OCI-LY7 (cell line): ENCODE data around the gene GPN3. TPM values are rescaled to one million over a fixed set of nuclear protein-coding genes. Genes with fewer than 3 reads are reported as not detected.
"Not testable (repeated sequence)": the region's sequence is repeated elsewhere in the genome, so short reads cannot be mapped to it uniquely, and the experiment has no call there.

Source experiments
- BruUV-seq: library from RNA; stranded (reverse); fragments of 400-500 nt; replicated peaks from 2 replicates; lab custom pipeline; 2021; lab: Mats Ljungman, UMichigan
- CTCF ChIA-PET: fragments of 300-600 bp; sonication (Branson Sonifier 250); formaldehyde crosslinking; loops from one replicate; lab custom pipeline; 2022; ENCODE audit warnings: antibody characterized with exemption; ENCODE audit not compliant: unreplicated experiment; lab: Charles Lee
- POLR2A ChIA-PET: fragments of 300-600 bp; sonication (Branson Sonifier 250); formaldehyde crosslinking; loops from one replicate; lab custom pipeline; 2022; ENCODE audit warnings: antibody characterized with exemption; lab: Charles Lee
- DNase-seq: peaks from one replicate; pipeline ENCODE4 v3.0.0-alpha.2; 2015; ENCODE audit warnings: low spot score
- H2AFZ ChIP-seq: fragments of 200-600 bp; sonication (generic), shearing (Covaris generic); 2 replicates; pipeline ENCODE4 v1.6.1; 2014; ENCODE audit warnings: mild to moderate bottlenecking, antibody characterized with exemption, low read length, moderate library complexity
- H3K27ac ChIP-seq: fragments of 200-600 bp; sonication (generic); 2 replicates; pipeline ENCODE4 v1.5.1; 2014; ENCODE audit warnings: mixed run types, low read depth, mild to moderate bottlenecking, moderate library complexity, low read length, inconsistent platforms; ENCODE audit not compliant: poor library complexity, severe bottlenecking
- H3K36me3 ChIP-seq: fragments of 200-600 bp; sonication (generic); 2 replicates; pipeline ENCODE4 v1.6.1; 2014; ENCODE audit warnings: mild to moderate bottlenecking, antibody characterized with exemption, low read length, moderate library complexity, mixed read lengths; ENCODE audit not compliant: insufficient read depth
- H3K4me1 ChIP-seq: fragments of 200-600 bp; sonication (generic); 2 replicates; pipeline ENCODE4 v1.5.1; 2014; ENCODE audit warnings: mild to moderate bottlenecking, low read length; ENCODE audit not compliant: insufficient read depth, poor library complexity, severe bottlenecking
- H3K4me2 ChIP-seq: fragments of 200-600 bp; sonication (generic); 2 replicates; pipeline ENCODE4 v1.6.1; 2014; ENCODE audit warnings: mild to moderate bottlenecking, low read length
- H3K4me3 ChIP-seq: fragments of 200-600 bp; sonication (generic); 2 replicates; pipeline ENCODE4 v1.5.1; 2014; ENCODE audit warnings: mild to moderate bottlenecking, low read depth, low read length; ENCODE audit not compliant: poor library complexity, severe bottlenecking
- H3K79me2 ChIP-seq: fragments of 200-600 bp; sonication (generic); 2 replicates; pipeline ENCODE4 v1.6.1; 2016; ENCODE audit warnings: low read depth, mild to moderate bottlenecking, low read length, moderate library complexity, mixed read lengths; ENCODE audit not compliant: insufficient read depth
- H3K9me2 ChIP-seq: fragments of 200-600 bp; sonication (generic); 2 replicates; pipeline ENCODE4 v1.6.1; 2016; ENCODE audit warnings: mild to moderate bottlenecking, low read length, mixed read lengths; ENCODE audit not compliant: insufficient read depth
- H3K9me3 ChIP-seq: fragments of 200-600 bp; sonication (generic); 2 replicates; pipeline ENCODE4 v1.6.1; 2014; ENCODE audit warnings: mild to moderate bottlenecking, mixed run types, low read length, mixed read lengths
- H4K20me1 ChIP-seq: fragments of 200-600 bp; sonication (generic); 2 replicates; pipeline ENCODE4 v1.6.1; 2014; ENCODE audit warnings: mild to moderate bottlenecking, antibody characterized with exemption, low read length, moderate library complexity, mixed read lengths; ENCODE audit not compliant: insufficient read depth
- EZH2phosphoT487 ChIP-seq: fragments of 200-600 bp; sonication (generic); IDR thresholded peaks from 2 replicates; pipeline ENCODE4 v1.6.1; 2018; ENCODE audit warnings: low read depth, borderline replicate concordance, mild to moderate bottlenecking, mixed run types, antibody characterized with exemption, low read length, moderate library complexity, mixed read lengths
- intact Hi-C: fragments of 100-400 bp; cut with micrococcal nuclease; formaldehyde crosslinking; loops from one replicate; pipeline ENCODE4 v1.10.0; 2022; ENCODE audit not compliant: unreplicated experiment
- total RNA-seq, 2 experiments: library from RNA; depleted of rRNA in 1 of 2; stranded (reverse); fragments of >200 nt in 1 of 2; shearing (Covaris generic) in 1 of 2; gene quantifications; 2 replicates each; pipeline ENCODE4 v1.2.3, GENCODE V29; 2014 to 2022
- TF ChIP-seq, protein P1 (sequence below): fragments of 200-600 bp; sonication (generic); conservative IDR thresholded peaks from 2 replicates; pipeline ENCODE4 v1.5.1; 2014; ENCODE audit warnings: mild to moderate bottlenecking, antibody characterized with exemption, low read length, moderate library complexity, mixed read lengths

Gene GPN3
- total RNA-seq, 2 experiments from 2014 or later = 24.2 to 43.7 TPM

DNA sequence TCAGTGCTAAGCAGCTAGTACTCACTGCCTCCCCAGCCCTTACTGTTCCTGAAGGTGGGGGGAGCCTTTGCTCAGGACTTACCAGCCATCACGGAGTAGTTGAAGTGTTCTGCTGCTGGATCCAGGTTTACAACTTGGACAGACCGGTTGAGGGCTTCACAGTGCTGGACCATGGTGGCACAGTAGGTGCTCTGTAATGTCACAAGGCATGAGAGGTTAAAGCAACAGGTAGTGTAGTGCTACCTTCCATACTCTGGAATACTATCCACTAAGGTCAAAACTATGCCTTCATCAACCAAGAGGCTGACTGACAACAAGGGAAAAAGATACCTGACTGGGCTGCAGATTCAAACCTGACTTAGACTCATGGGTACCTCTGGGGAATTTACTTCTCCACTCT, 3.0 kb downstream of the GPN3 start:
- Histone ChIP-seq H3K79me2 (peaks cover 36% of the 10 kb centered on the region), H3K4me3 (no peak overlapping the region), H3K4me1 (peaks cover 19% of the 10 kb centered on the region), H3K9me3 (no peaks in the 10 kb centered on the region), H3K9me2 (no peaks in the 10 kb centered on the region), H3K36me3 (peaks cover 48% of the 10 kb centered on the region), H2AFZ (no peak overlapping the region), H3K27ac (no peak overlapping the region), H3K4me2 (no peak overlapping the region), H4K20me1 (no peaks in the 10 kb centered on the region)
- no TSS peak for BruUV-seq
- CTCF ChIA-PET = no interaction called here
- intact Hi-C loops = no loop called here
- no peak for DNase-seq
- POLR2A ChIA-PET = interaction anchor here (0.6 to 1.2 kb wide), 3 partner anchors 8 to 142 kb away, joined by 3 to 8 read pairs (median 3); no protein-coding TSS in a partner anchor
- TF ChIP-seq, protein P1, sequence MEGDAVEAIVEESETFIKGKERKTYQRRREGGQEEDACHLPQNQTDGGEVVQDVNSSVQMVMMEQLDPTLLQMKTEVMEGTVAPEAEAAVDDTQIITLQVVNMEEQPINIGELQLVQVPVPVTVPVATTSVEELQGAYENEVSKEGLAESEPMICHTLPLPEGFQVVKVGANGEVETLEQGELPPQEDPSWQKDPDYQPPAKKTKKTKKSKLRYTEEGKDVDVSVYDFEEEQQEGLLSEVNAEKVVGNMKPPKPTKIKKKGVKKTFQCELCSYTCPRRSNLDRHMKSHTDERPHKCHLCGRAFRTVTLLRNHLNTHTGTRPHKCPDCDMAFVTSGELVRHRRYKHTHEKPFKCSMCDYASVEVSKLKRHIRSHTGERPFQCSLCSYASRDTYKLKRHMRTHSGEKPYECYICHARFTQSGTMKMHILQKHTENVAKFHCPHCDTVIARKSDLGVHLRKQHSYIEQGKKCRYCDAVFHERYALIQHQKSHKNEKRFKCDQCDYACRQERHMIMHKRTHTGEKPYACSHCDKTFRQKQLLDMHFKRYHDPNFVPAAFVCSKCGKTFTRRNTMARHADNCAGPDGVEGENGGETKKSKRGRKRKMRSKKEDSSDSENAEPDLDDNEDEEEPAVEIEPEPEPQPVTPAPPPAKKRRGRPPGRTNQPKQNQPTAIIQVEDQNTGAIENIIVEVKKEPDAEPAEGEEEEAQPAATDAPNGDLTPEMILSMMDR = no peak
- TF ChIP-seq EZH2phosphoT487 = no peak

DNA sequence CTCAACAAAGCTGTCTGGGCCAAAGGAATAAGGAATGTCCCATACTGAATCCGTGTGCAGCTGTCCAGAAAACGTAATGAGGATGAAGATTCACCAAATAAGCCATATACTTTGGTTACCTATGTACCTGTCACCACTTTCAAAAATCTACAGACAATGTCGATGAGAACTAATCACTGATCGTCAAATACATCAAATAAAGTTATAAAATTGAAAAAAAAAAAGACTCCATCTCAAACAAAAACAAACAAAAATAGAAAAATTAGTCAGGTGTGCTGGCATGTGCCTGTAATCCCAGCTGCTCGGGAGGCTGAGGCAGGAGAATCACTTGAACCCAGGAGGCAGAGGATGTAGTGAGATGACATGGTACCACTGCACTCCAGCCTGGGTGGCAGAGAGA, 6.9 kb downstream of the GPN3 start:
- not testable (repeated sequence) for DNase-seq

DNA sequence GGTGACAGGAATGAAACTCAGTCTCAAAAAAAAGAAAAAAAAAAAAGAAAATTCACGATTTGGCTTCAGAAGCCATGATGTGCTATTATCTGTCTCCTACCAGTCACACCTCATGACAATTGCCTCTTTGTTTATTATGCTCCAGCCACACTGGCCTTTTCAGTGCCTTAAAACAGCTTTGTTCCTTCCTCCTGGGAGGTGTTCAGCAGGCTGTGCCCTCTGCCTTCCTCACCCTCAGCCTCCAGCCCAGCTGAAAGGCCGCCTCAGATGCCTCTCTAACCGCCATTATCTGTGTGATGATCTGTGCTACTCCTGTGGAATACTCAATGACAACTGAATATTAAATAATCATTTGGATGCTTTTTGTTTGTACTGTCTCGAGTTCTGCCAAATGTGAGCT, 9.3 kb downstream of the GPN3 start:
- Histone ChIP-seq H3K4me1 (peaks cover 44% of the 10 kb centered on the region), H3K79me2 (peaks cover 3% of the 10 kb centered on the region; the same call in 1 of the 2 replicates), H3K4me3 (no peak overlapping the region), H3K27ac (peak overlapping the region; percentile 94), H3K4me2 (no peak overlapping the region), H4K20me1 (no peaks in the 10 kb centered on the region), H2AFZ (no peak overlapping the region), H3K36me3 (peaks cover 77% of the 10 kb centered on the region), H3K9me3 (no peaks in the 10 kb centered on the region), H3K9me2 (no peaks in the 10 kb centered on the region)
- intact Hi-C loops = loop anchor here (10.0 kb wide), 1 partner anchor 426 kb away; no protein-coding TSS in a partner anchor
- ChIA-PET POLR2A (interaction anchor here (0.7 to 1.4 kb wide), 3 partner anchors 9 to 178 kb away, joined by 3 to 9 read pairs (median 3); partner anchors contain the start of genes FAM216A and GPN3), CTCF (interaction anchor here (0.9 kb wide), 1 partner anchor 9 kb away, joined by 3 read pairs; the partner anchor contains the start of gene ARPC3)
- TF ChIP-seq, protein P1 = no peak
- no peak for TF ChIP-seq EZH2phosphoT487
- DNase-seq = no peak
- BruUV-seq = no TSS peak

More for the DNA sequence above, 6.9 kb downstream of the GPN3 start:
- H3K79me2 ChIP-seq = peaks cover 11% of the 10 kb centered on the region
- BruUV-seq, H3K9me3 ChIP-seq, H3K9me2 ChIP-seq, intact Hi-C loops, H4K20me1 ChIP-seq, H3K4me3 ChIP-seq, H3K27ac ChIP-seq, H3K4me2 ChIP-seq, H2AFZ ChIP-seq, CTCF ChIA-PET: not testable (repeated sequence)
- POLR2A ChIA-PET = interaction anchor here (0.7 kb wide), 1 partner anchor 1824 kb away, joined by 4 read pairs; no protein-coding TSS in a partner anchor
- peaks cover 71% of the 10 kb centered on the region for H3K36me3 ChIP-seq
- H3K4me1 ChIP-seq = peaks cover 30% of the 10 kb centered on the region
